H1 (cell line): ENCODE measurements around the gene SMU1. TPM values are rescaled to one million over a fixed set of nuclear protein-coding genes. Genes with fewer than 3 reads are reported as not detected.

Experiments
- CTCF ChIA-PET: fragments of 300-600 bp; sonication (Branson Sonifier 250); formaldehyde crosslinking; loops from one replicate; lab custom pipeline; 2021; ENCODE audit not compliant: partially characterized antibody; lab: Charles Lee
- POLR2A ChIA-PET: fragments of 300-600 bp; sonication (Branson Sonifier 250); formaldehyde crosslinking; loops from one replicate; lab custom pipeline; 2021; ENCODE audit warnings: inconsistent platforms; ENCODE audit not compliant: partially characterized antibody; lab: Charles Lee
- DNase-seq, 2 experiments: peaks; one replicate each; pipeline versions ENCODE4 v3.0.0 to v3.0.0-alpha.2; 2010 to 2022; ENCODE audit warnings: low spot score in 2 of 2, low read depth in 1 of 2, mixed read lengths in 1 of 2
- FAIRE-seq: peaks from 2 replicates; lab custom pipeline; 2011; peaks lifted over from hg19 to GRCh38; lab: Jason Lieb, UNC
- H2AFZ ChIP-seq: 2 replicates; pipeline ENCODE4 v1.8.1; 2012; ENCODE audit warnings: low read length, inconsistent platforms
- H2AK5ac ChIP-seq: 2 replicates; pipeline ENCODE4 v1.6.1; 2013; ENCODE audit warnings: low read depth, low read length
- H2BK120ac ChIP-seq: replicated peaks from 2 replicates; pipeline ENCODE3; 2013; ENCODE audit warnings: low read depth, low read length, inconsistent platforms
- H2BK12ac ChIP-seq: 2 replicates; pipeline ENCODE4 v1.6.1; 2013; ENCODE audit warnings: low read depth, low read length
- H2BK15ac ChIP-seq: 2 replicates; pipeline ENCODE4 v1.6.1; 2013; ENCODE audit warnings: low read length
- H2BK20ac ChIP-seq: 2 replicates; pipeline ENCODE4 v1.6.1; 2013; ENCODE audit warnings: low read length
- H2BK5ac ChIP-seq: 2 replicates; pipeline ENCODE4 v1.6.1; 2013; ENCODE audit warnings: low read depth, low read length
- H3K14ac ChIP-seq: 2 replicates; pipeline ENCODE4 v1.6.1; 2013; ENCODE audit warnings: inconsistent platforms; ENCODE audit not compliant: insufficient read length
- H3K18ac ChIP-seq: 2 replicates; pipeline ENCODE4 v1.6.1; 2013; ENCODE audit warnings: low read length; ENCODE audit errors: extremely low read depth
- H3K23ac ChIP-seq: 2 replicates; pipeline ENCODE4 v1.6.1; 2013; ENCODE audit warnings: inconsistent platforms; ENCODE audit not compliant: insufficient read length
- H3K23me2 ChIP-seq: 2 replicates; pipeline ENCODE4 v1.6.1; 2013; ENCODE audit warnings: low read depth, low read length
- H3K27ac ChIP-seq: 2 replicates; pipeline ENCODE4 v1.6.1; 2011; ENCODE audit warnings: low read depth, low read length, inconsistent platforms
- H3K27me3 ChIP-seq, 4 experiments: replicated peaks in 1 of 4; 1 replicate in 1 of 4; 2 replicates in 3 of 4; pipeline versions ENCODE4 v1.6.1 to v1.8.1; 2011 to 2013; ENCODE audit warnings: low read length in 3 of 4, mild to moderate bottlenecking in 3 of 4, inconsistent platforms in 2 of 4, mixed read lengths in 2 of 4, moderate library complexity in 1 of 4; ENCODE audit not compliant: control insufficient read depth in 3 of 4, insufficient read depth in 3 of 4; ENCODE audit errors: extremely low read depth in 1 of 4
- H3K36me3 ChIP-seq, 4 experiments: 2 replicates each; pipeline versions ENCODE4 v1.6.1 to v1.8.1; 2011 to 2013; ENCODE audit warnings: mild to moderate bottlenecking in 4 of 4, low read length in 3 of 4, moderate library complexity in 2 of 4, control low read depth in 1 of 4, inconsistent platforms in 1 of 4; ENCODE audit not compliant: insufficient read depth in 4 of 4, control insufficient read depth in 2 of 4
- H3K4ac ChIP-seq: replicated peaks from 2 replicates; pipeline ENCODE3; 2013; ENCODE audit warnings: low read length, low read depth, mixed read lengths, inconsistent platforms; ENCODE audit not compliant: insufficient read length
- H3K4me1 ChIP-seq, 4 experiments: replicated peaks in 1 of 4; 1 replicate in 1 of 4; 2 replicates in 3 of 4; pipeline versions ENCODE4 v1.6.1 to v1.8.1; 2011 to 2013; ENCODE audit warnings: low read length in 3 of 4, inconsistent platforms in 2 of 4, mixed read lengths in 1 of 4; ENCODE audit not compliant: insufficient read depth in 4 of 4, control insufficient read depth in 3 of 4
- H3K4me2 ChIP-seq, 2 experiments: 2 replicates each; pipeline versions ENCODE4 v1.6.1 to v1.8.1; 2011 to 2013; ENCODE audit warnings: low read depth in 2 of 2, low read length in 2 of 2, control low read depth in 1 of 2, inconsistent platforms in 1 of 2, mild to moderate bottlenecking in 1 of 2; ENCODE audit not compliant: insufficient read depth in 1 of 2
- H3K4me3 ChIP-seq, 4 experiments: fragments of 200-600, 300-600 bp in 1 of 4; sonication (generic), shearing (Covaris generic), sonication (Bioruptor Twin) in 1 of 4; 2 replicates each; pipeline versions ENCODE4 v1.5.1 to v1.8.1; 2011 to 2016; ENCODE audit warnings: low read length in 4 of 4, low read depth in 3 of 4, control low read depth in 2 of 4, inconsistent platforms in 2 of 4, mild to moderate bottlenecking in 2 of 4, mixed read lengths in 1 of 4, moderate library complexity in 1 of 4; ENCODE audit not compliant: insufficient read depth in 2 of 4; ENCODE audit errors: extremely low read depth in 1 of 4
- H3K56ac ChIP-seq: replicated peaks from 2 replicates; pipeline ENCODE3; 2013; ENCODE audit warnings: low read depth, mild to moderate bottlenecking, mixed read lengths, low read length, inconsistent platforms; ENCODE audit not compliant: insufficient read length
- H3K79me1 ChIP-seq: 2 replicates; pipeline ENCODE4 v1.6.1; 2013; ENCODE audit warnings: low read depth, low read length, control low read depth
- H3K79me2 ChIP-seq, 2 experiments: 2 replicates each; pipeline versions ENCODE4 v1.6.1 to v1.8.1; 2012 to 2013; ENCODE audit warnings: low read length in 2 of 2, mild to moderate bottlenecking in 2 of 2, inconsistent platforms in 1 of 2; ENCODE audit not compliant: insufficient read depth in 2 of 2, control insufficient read depth in 1 of 2
- H3K9ac ChIP-seq, 4 experiments: replicated peaks in 1 of 4; 1 replicate in 1 of 4; 2 replicates in 3 of 4; pipeline versions ENCODE4 v1.6.1 to v1.8.1; 2011 to 2013; ENCODE audit warnings: low read depth in 3 of 4, low read length in 3 of 4, control low read depth in 2 of 4, mild to moderate bottlenecking in 2 of 4, moderate library complexity in 2 of 4, inconsistent platforms in 1 of 4; ENCODE audit errors: extremely low read depth in 1 of 4
- H3K9me3 ChIP-seq, 2 experiments: 2 replicates each; pipeline versions ENCODE4 v1.6.1 to v1.8.1; 2012 to 2013; ENCODE audit warnings: mild to moderate bottlenecking in 2 of 2, moderate library complexity in 2 of 2, control low read depth in 1 of 2, inconsistent platforms in 1 of 2, low read depth in 1 of 2, low read length in 1 of 2, mixed read lengths in 1 of 2; ENCODE audit not compliant: insufficient read depth in 2 of 2
- H4K20me1 ChIP-seq, 2 experiments: replicated peaks in 1 of 2; 2 replicates each; pipeline versions ENCODE3 to v1.8.1; 2011 to 2013; ENCODE audit warnings: inconsistent platforms in 2 of 2, low read length in 2 of 2, mild to moderate bottlenecking in 1 of 2; ENCODE audit not compliant: insufficient read depth in 2 of 2, control insufficient read depth in 1 of 2
- H4K5ac ChIP-seq: 2 replicates; pipeline ENCODE4 v1.6.1; 2013; ENCODE audit warnings: low read length, low read depth, mixed read lengths, inconsistent platforms; ENCODE audit not compliant: insufficient read length
- H4K8ac ChIP-seq: 2 replicates; pipeline ENCODE4 v1.8.0; 2013; ENCODE audit warnings: mild to moderate bottlenecking, moderate library complexity, low read length, inconsistent platforms; ENCODE audit not compliant: insufficient read depth; ENCODE audit errors: extremely low read depth
- H4K91ac ChIP-seq: replicated peaks from 2 replicates; pipeline ENCODE3; 2013; ENCODE audit warnings: low read length, mixed read lengths, inconsistent platforms; ENCODE audit not compliant: insufficient read length
- CTBP2 ChIP-seq: IDR thresholded peaks from 2 replicates; pipeline ENCODE4 v1.7.0; 2011; ENCODE audit warnings: borderline replicate concordance, mild to moderate bottlenecking, moderate library complexity, mixed read lengths, low read length; ENCODE audit not compliant: insufficient read depth, insufficient read length
- EGR1 ChIP-seq: IDR thresholded peaks from 2 replicates; pipeline ENCODE4 v1.6.1; 2011; ENCODE audit warnings: low read depth, low read length, borderline replicate concordance
- GTF2F1 ChIP-seq: IDR thresholded peaks from 2 replicates; pipeline ENCODE4 v1.6.1; 2012; ENCODE audit warnings: low read depth, low read length, improper control_type of control experiment, borderline replicate concordance
- JUN ChIP-seq: IDR thresholded peaks from 2 replicates; pipeline ENCODE4 v1.6.1; 2011; ENCODE audit warnings: low read depth, mild to moderate bottlenecking, improper control_type of control experiment, low read length
- NRF1 ChIP-seq: IDR thresholded peaks from 2 replicates; pipeline ENCODE4 v1.6.1; 2011; ENCODE audit warnings: mild to moderate bottlenecking, low read depth, low read length, improper control_type of control experiment
- POU5F1 ChIP-seq: IDR thresholded peaks from 2 replicates; pipeline ENCODE4 v1.6.1; 2011; ENCODE audit warnings: low read depth, mild to moderate bottlenecking, low read length, moderate library complexity
- RXRA ChIP-seq: IDR thresholded peaks from 2 replicates; pipeline ENCODE4 v1.6.1; 2011; ENCODE audit warnings: low read depth, mild to moderate bottlenecking, low read length, moderate library complexity; ENCODE audit not compliant: insufficient read depth
- SP2 ChIP-seq: IDR thresholded peaks from 2 replicates; pipeline ENCODE4 v1.6.1; 2012; ENCODE audit warnings: mild to moderate bottlenecking, low read length, inconsistent platforms
- WGBS, 2 experiments: shearing (Covaris generic) in 1 of 2; methylation state at CpG; one replicate each; pipeline versions ENCODE4 v1.1.6 to v1.1.7; 2013 to 2015; ENCODE audit warnings: low lambda C conversion rate in 2 of 2, mixed read lengths in 2 of 2, inconsistent platforms in 1 of 2, low coverage in 1 of 2, missing lambda C conversion rate in 1 of 2; ENCODE audit not compliant: insufficient replicate concordance in 2 of 2, insufficient coverage in 1 of 2, insufficient read length in 1 of 2; ENCODE audit errors: extremely low coverage in 1 of 2, missing lambda C conversion rate in 1 of 2; 5-methylcytosine and 5-hydroxymethylcytosine counted together
- polyA plus RNA-seq, 7 experiments: library from polyadenylated mRNA; depleted of rRNA in 3 of 7; stranded (reverse) in 5 of 7; unstranded in 2 of 7; fragments of >200 nt in 5 of 7; fragments of 200-250 nt in 2 of 7; gene quantifications; 1 replicate in 5 of 7; 2 replicates in 1 of 7; 4 replicates in 1 of 7; pipeline versions ENCODE4 v1.2.1 to v1.2.3, GENCODE V29; 2011 to 2013; ENCODE audit warnings: missing spikeins in 2 of 7, mixed read lengths in 2 of 7
- total RNA-seq: library from RNA; stranded (reverse); fragmentation: NEBNext Ultra II Directional; extraction: Animal tissue kit (Norgen Biotek cat#: 25700); gene quantifications from 2 replicates; pipeline ENCODE4 v1.2.1, GENCODE V29; 2021

Gene SMU1
- total and polyA plus RNA-seq, 2 of the 8 experiments (the other 6 are each of a cell fraction or from before 2014, with no cell fraction given): 8.4 to 26.0 TPM

GRCh38 chr9:32991897-32992594 lies 84.4 kb downstream of the SMU1 start:
- H3K79me2 ChIP-seq: peaks cover 0 to 34% of the 10 kb centered on the region in 2 experiments; a peak in 2 of 4 replicates
- no peak overlapping the region for H4K91ac ChIP-seq
- no peak overlapping the region for H3K4ac ChIP-seq
- WGBS, 2 experiments: 84% methylated on average over 6 of the region's 6 CpGs; no CpG with 5 or more reads in 1 of the 2 experiments
- H4K20me1 ChIP-seq: peaks cover 0 to 10% of the 10 kb centered on the region in 2 experiments
- H3K4me2 ChIP-seq: no peak overlapping the region
- DNase-seq (no peak), FAIRE-seq (no peak)
- H4K5ac ChIP-seq: no peak overlapping the region
- peaks cover 5% of the 10 kb centered on the region for H3K79me1 ChIP-seq
- H3K23me2 ChIP-seq: no peaks in the 10 kb centered on the region
- no peak for TF ChIP-seq NRF1
- no peak for TF ChIP-seq SP2
- no peak for TF ChIP-seq POU5F1
- no peak for TF ChIP-seq JUN
- no peak for TF ChIP-seq GTF2F1
- TF ChIP-seq CTBP2: no peak
- no peak for TF ChIP-seq RXRA
- no peak for TF ChIP-seq EGR1
- no peak overlapping the region for H2BK5ac ChIP-seq
- H3K14ac ChIP-seq: no peak overlapping the region
- H4K8ac ChIP-seq: no peak overlapping the region
- H3K27ac ChIP-seq: no peak overlapping the region
- no peaks in the 10 kb centered on the region for H3K4me1 ChIP-seq
- H3K27me3 ChIP-seq: no peaks in the 10 kb centered on the region
- no peak overlapping the region for H3K18ac ChIP-seq
- no peak overlapping the region for H2BK12ac ChIP-seq
- no peak overlapping the region for H2BK120ac ChIP-seq
- H3K9ac ChIP-seq: no peak overlapping the region; a peak in 1 of 7 replicates
- H3K23ac ChIP-seq: no peak overlapping the region
- ChIA-PET CTCF (no interaction called here), POLR2A (interaction anchor here (1.2 to 1.4 kb wide), 2 partner anchors 9 to 33 kb away, joined by 6 read pairs; partner anchors contain the start of genes APTX and DNAJA1)
- no peak overlapping the region for H2AK5ac ChIP-seq
- H3K36me3 ChIP-seq: peaks cover 6 to 34% (median 21%) of the 10 kb centered on the region in 4 experiments; a peak in 7 of 8 replicates
- no peaks in the 10 kb centered on the region for H3K9me3 ChIP-seq
- H2BK20ac ChIP-seq: no peak overlapping the region
- no peak overlapping the region for H3K4me3 ChIP-seq
- no peak overlapping the region for H3K56ac ChIP-seq
- no peak overlapping the region for H2BK15ac ChIP-seq
- no peak overlapping the region for H2AFZ ChIP-seq
